Lower leg skin (tissue), 4 donors: Measurements from ENCODE around the gene MAP3K5. TPM values are rescaled to one million over a fixed set of nuclear protein-coding genes. Genes with fewer than 3 reads are reported as not detected.

ENCODE experiments used
- DNase-seq, 2 donors: peaks; one replicate each; pipeline ENCODE4 v3.0.0-alpha.2; 2019; ENCODE audit warnings: low spot score in 2 of 2
- H3K4me3 ChIP-seq: fragments of 200-600 bp; sonication (generic); 2 replicates; pipeline ENCODE4 v1.5.1; 2017; ENCODE audit warnings: mild to moderate bottlenecking, low read depth; ENCODE audit not compliant: poor library complexity, severe bottlenecking
- POLR2A ChIP-seq, 2 donors: fragments of 450-650 bp; IDR thresholded peaks; one replicate each; pipeline ENCODE4 v1.6.1; 2016 to 2017; ENCODE audit warnings: antibody characterized with exemption in 2 of 2, mild to moderate bottlenecking in 1 of 2, moderate library complexity in 1 of 2
- WGBS, 2 donors: methylation state at CpG; one replicate each; pipeline ENCODE4 v1.1.5; 2018; 5-methylcytosine and 5-hydroxymethylcytosine counted together
- intact Hi-C: fragments of 100-400 bp; cut with DNase I; formaldehyde crosslinking; loops from one replicate; pipeline ENCODE4 v1.15.0; 2023; ENCODE audit warnings: low total_unique reads
- total RNA-seq, 4 donors: library from RNA; depleted of rRNA; stranded (reverse); fragments of >200 nt; gene quantifications; one replicate each; pipeline ENCODE4 v1.1.0, GENCODE V29; 2016
- TF ChIP-seq, protein P1 (sequence below), 3 donors: fragments of 450-650 bp; IDR thresholded peaks; one replicate each; pipeline ENCODE4 v1.5.1; 2016; ENCODE audit warnings: antibody characterized with exemption in 3 of 3, mild to moderate bottlenecking in 3 of 3, moderate library complexity in 2 of 3

The MAP3K5 gene
- total RNA-seq, 4 donors from 2014 or later: 18.9 to 35.2 (median 27.0) TPM

DNA sequence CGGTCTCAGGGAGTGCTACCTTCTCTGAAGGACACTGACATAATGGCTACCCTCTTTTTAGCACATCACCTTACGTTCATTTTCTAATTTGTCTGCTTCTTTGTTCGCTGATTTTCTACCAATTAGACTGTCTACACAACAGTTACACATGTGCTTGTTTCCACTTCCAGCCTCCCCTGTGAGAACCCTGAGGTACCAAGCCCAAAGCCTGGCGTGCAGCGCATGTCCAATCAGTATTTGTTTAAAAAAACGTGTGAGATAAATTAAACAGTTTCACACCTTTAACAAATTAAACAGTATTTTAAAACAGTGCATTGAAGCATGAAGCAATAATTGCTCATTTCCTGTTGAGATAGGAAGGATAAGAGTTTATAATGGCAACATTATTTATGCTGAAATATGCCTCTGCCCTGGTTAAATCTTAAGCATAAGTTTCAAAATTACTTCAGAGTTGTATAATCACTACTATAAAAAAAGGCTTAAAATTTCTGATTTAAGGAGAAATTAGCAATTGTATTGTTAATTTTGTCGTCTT, 88.9 kb downstream of the MAP3K5 start:
- intact Hi-C loops: no loop called here
- 83 to 86% methylated on average over 7 of the region's 7 CpGs for whole genome bisulfite sequencing, 2 donors
- DNase-seq: no peak
- no peak for TF ChIP-seq POLR2A (IDR thresholded peaks at IDR 0.05)
- TF ChIP-seq, protein P1, sequence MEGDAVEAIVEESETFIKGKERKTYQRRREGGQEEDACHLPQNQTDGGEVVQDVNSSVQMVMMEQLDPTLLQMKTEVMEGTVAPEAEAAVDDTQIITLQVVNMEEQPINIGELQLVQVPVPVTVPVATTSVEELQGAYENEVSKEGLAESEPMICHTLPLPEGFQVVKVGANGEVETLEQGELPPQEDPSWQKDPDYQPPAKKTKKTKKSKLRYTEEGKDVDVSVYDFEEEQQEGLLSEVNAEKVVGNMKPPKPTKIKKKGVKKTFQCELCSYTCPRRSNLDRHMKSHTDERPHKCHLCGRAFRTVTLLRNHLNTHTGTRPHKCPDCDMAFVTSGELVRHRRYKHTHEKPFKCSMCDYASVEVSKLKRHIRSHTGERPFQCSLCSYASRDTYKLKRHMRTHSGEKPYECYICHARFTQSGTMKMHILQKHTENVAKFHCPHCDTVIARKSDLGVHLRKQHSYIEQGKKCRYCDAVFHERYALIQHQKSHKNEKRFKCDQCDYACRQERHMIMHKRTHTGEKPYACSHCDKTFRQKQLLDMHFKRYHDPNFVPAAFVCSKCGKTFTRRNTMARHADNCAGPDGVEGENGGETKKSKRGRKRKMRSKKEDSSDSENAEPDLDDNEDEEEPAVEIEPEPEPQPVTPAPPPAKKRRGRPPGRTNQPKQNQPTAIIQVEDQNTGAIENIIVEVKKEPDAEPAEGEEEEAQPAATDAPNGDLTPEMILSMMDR (IDR thresholded peaks at IDR 0.05): no peak
- no peak overlapping the region for H3K4me3 ChIP-seq

DNA sequence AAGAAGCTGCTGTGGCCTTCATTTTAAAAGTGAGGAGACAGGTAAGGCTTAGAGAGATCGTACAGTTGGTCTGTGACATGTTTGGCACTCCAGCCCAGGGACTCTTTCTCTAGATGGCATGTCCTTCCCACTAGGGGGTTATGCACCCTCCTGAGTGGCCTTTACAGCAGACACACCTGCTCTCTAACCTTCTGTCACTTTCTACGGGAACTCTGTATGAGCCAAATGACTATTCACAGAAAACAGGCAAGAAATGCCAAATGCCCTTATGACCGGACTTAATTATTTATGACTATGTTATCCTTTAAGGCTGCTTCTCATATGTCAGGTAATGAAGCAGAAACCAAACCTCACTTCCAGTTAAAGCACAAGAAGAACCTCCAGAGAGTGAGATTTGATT, 91.2 kb downstream of the MAP3K5 start:
- intact Hi-C loops: no loop called here
- no peak for DNase-seq
- no peak overlapping the region for H3K4me3 ChIP-seq
- no peak for TF ChIP-seq POLR2A (IDR thresholded peaks at IDR 0.05)
- TF ChIP-seq, protein P1 (IDR thresholded peaks at IDR 0.05): no peak
- 80 to 84% methylated on average over 3 of the region's 3 CpGs for WGBS, 2 donors

- TF ChIP-seq, protein P1 (IDR thresholded peaks at IDR 0.05): no peak
- no peak for TF ChIP-seq POLR2A (IDR thresholded peaks at IDR 0.05)
- 86 to 89% methylated on average over 5 of the region's 5 CpGs for WGBS, 2 donors
- H3K4me3 ChIP-seq: no peak overlapping the region
- intact Hi-C loops: no loop called here
- no peak for DNase-seq
Measured at GRCh38 chr6:136699358-136699757, 92.9 kb downstream of the MAP3K5 start.

DNA sequence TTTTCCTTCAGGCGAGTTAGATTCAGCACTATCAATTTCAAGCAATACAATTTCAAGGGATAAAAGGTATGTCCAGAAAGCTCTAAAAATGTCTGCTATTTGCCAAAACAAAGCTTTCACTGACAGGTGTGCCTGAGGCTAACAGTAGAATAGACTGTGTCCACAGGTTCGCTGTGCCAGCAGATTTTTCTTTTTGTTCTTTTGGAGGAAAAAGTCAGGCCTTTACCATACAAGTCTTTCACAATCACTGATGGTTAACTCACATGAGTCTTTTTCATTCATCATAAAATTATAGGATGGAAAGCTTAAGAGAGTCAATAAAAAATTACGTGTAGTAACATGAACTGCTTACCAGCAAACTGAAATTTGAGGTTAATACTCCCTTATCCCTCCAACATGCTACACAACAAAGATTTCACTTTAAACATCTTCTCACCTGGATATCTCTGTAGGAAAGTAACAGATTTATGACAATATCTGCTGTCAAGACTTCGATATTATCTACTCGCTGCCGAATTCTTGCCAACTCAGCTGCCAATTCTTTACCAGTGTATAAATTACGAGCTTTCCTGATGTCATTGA, 95.4 kb downstream of the MAP3K5 start:
- TF ChIP-seq POLR2A (IDR thresholded peaks at IDR 0.05): no peak
- TF ChIP-seq, protein P1 (IDR thresholded peaks at IDR 0.05): no peak
- DNase-seq: no peak
- no peak overlapping the region for H3K4me3 ChIP-seq
- WGBS, 2 donors: 53 to 54% methylated on average over 7 of the region's 7 CpGs
- intact Hi-C loops: no loop called here

GRCh38 chr6:136696238-136696637, 96.0 kb downstream of the MAP3K5 start:
- 44 to 48% methylated on average over 2 of the region's 2 CpGs for WGBS, 2 donors
- DNase-seq: no peak
- TF ChIP-seq, protein P1 (IDR thresholded peaks at IDR 0.05): no peak
- TF ChIP-seq POLR2A (IDR thresholded peaks at IDR 0.05): no peak
- intact Hi-C loops: no loop called here
- H3K4me3 ChIP-seq: no peak overlapping the region

DNA sequence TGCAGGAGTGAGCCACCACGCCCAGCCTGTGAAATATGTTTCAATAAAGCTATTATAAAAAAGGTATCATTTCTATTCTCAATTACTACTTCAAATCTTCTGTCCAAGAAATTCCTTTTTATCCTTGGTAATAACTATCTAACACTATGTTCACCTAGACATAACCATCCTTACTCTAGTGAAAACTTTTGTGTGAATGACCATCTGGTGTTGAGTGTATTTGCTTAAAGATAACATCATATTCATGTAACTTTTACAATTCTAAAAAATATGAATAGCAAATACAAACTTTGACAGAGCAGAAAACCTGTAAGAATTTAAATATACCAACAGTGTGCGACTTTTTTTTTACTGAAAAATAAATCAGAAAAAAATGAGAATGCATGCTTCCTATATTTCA, 96.9 kb downstream of the MAP3K5 start:
- intact Hi-C loops: no loop called here
- TF ChIP-seq, protein P1 (IDR thresholded peaks at IDR 0.05): no peak
- no peak for TF ChIP-seq POLR2A (IDR thresholded peaks at IDR 0.05)
- WGBS, 2 donors: 98 to 100% methylated on average over 2 of the region's 2 CpGs
- no peak for DNase-seq
- H3K4me3 ChIP-seq: no peak overlapping the region
